ENCODE measurements around the gene CUTC. TPM values are rescaled to one million over a fixed set of nuclear protein-coding genes. Genes with fewer than 3 reads are reported as not detected.

The CUTC gene
- total RNA-seq, 5 donors from 2014 or later (not counting 1 experiment from before 2014, with no cell fraction given): 21.0 to 32.1 (median 29.3) TPM

- H3K36me3 Mint-ChIP-seq: peaks cover 29% of the 10 kb centered on the region
- peaks cover 0 to 3% (median 2%) of the 10 kb centered on the region in 3 donors for H3K4me1 Mint-ChIP-seq
- Histone ChIP-seq H3K27me3 (replicated peaks in 1 of 2; ENCODE audit: control insufficient read depth in 2 of 2, extremely low read depth in 1 of 2, insufficient read depth in 2 of 2, low read length in 1 of 2) (no peaks in the 10 kb centered on the region), H3K27ac (ENCODE audit: low read length) (no peak overlapping the region), H3K36me3 (ENCODE audit: control insufficient read depth in 2 of 2, extremely low read depth in 1 of 2, insufficient read depth in 1 of 2, low read length in 1 of 2) (peaks cover 0 to 2% of the 10 kb centered on the region in 2 donors), H3K9me3 (no peaks in the 10 kb centered on the region), H3K4me1 (ENCODE audit: control insufficient read depth in 1 of 2, extremely low read depth in 1 of 2, insufficient read depth in 2 of 2, low read length in 2 of 2) (peaks cover 0 to 8% of the 10 kb centered on the region in 2 experiments), H3K4me3 (ENCODE audit: control insufficient read depth in 1 of 2, extremely low read depth in 1 of 2, low read length in 1 of 2) (no peak overlapping the region)
- 59% methylated on average over 2 of the region's 4 CpGs for WGBS (ENCODE audit: insufficient coverage)
- no peaks in the 10 kb centered on the region for H3K27me3 Mint-ChIP-seq
- H3K9me3 Mint-ChIP-seq: peaks cover 4 to 13% (median 9%) of the 10 kb centered on the region in 3 donors
- no peak overlapping the region for H3K27ac Mint-ChIP-seq
- ATAC-seq (replicated peaks in 1 of 4) (no peak), DNase-seq (no peak)
- H3K4me3 Mint-ChIP-seq: no peak overlapping the region
- CTCF ChIA-PET: interaction anchor here in 1 of 2 donors (0.6 to 0.7 kb wide), 2 partner anchors 64 to 340 kb away, joined by 3 to 4 read pairs; no protein-coding TSS in a partner anchor
- POLR2A ChIA-PET: interaction anchor here (0.6 to 0.7 kb wide), 2 partner anchors 20 to 269 kb away, joined by 4 read pairs; no protein-coding TSS in a partner anchor
Measured at GRCh38 chr10:99765672-99766301, 33.8 kb downstream of the CUTC start.

- peaks cover 0 to 2% of the 10 kb centered on the region in 2 donors for H3K36me3 ChIP-seq (ENCODE audit: control insufficient read depth in 2 of 2, extremely low read depth in 1 of 2, insufficient read depth in 1 of 2, low read length in 1 of 2)
- ChIA-PET CTCF (interaction anchor here in 1 of 2 donors (0.7 kb wide), 1 partner anchor 64 kb away, joined by 4 read pairs; no protein-coding TSS in a partner anchor), POLR2A (interaction anchor here in 1 of 2 donors (0.6 kb wide), 1 partner anchor 20 kb away, joined by 4 read pairs; no protein-coding TSS in a partner anchor)
- Mint-ChIP-seq H3K9me3 (peaks cover 4 to 13% (median 6%) of the 10 kb centered on the region in 3 donors), H3K36me3 (peaks cover 24% of the 10 kb centered on the region), H3K4me1 (peaks cover 0 to 3% (median 2%) of the 10 kb centered on the region in 3 donors), H3K4me3 (no peak overlapping the region), H3K27ac (no peak overlapping the region), H3K27me3 (no peaks in the 10 kb centered on the region)
- H3K27ac ChIP-seq (ENCODE audit: low read length): no peak overlapping the region
- WGBS (ENCODE audit: insufficient coverage): 67% methylated on average over 1 of the region's 8 CpGs
- H3K27me3 ChIP-seq (replicated peaks in 1 of 2; ENCODE audit: control insufficient read depth in 2 of 2, extremely low read depth in 1 of 2, insufficient read depth in 2 of 2, low read length in 1 of 2): no peaks in the 10 kb centered on the region
- no peak overlapping the region for H3K4me3 ChIP-seq (ENCODE audit: control insufficient read depth in 1 of 2, extremely low read depth in 1 of 2, low read length in 1 of 2)
- H3K9me3 ChIP-seq: no peaks in the 10 kb centered on the region
- DNase-seq (peak in 5 of 35 experiments; percentile 0 to 24 (median 1)), ATAC-seq (replicated peaks in 1 of 4) (peak in 1 of 4 experiments; percentile 16)
- peaks cover 0 to 8% of the 10 kb centered on the region in 2 experiments for H3K4me1 ChIP-seq (ENCODE audit: control insufficient read depth in 1 of 2, extremely low read depth in 1 of 2, insufficient read depth in 2 of 2, low read length in 2 of 2)
Measured at GRCh38 chr10:99766302-99766681, 34.3 kb downstream of the CUTC start.

DNA sequence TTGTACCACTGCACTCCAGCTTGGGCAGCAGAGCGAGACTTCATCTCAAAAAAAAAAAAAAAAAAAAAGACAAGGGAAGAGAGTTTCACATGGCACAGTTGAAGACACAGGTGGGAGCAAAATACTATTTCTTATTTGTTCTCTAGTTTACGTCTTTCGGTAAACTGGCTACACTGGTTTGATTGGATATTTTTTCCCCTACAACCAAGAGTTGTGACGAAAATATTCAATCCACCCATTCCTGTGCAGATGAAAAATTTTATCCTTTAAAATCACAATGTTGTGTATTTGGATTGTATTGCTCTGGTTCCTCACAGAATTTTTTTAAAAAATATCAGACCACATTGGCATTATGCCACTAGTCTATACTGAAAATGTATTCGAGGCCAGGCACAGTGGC, 35.9 kb downstream of the CUTC start:
- Mint-ChIP-seq H3K4me3 (no peak overlapping the region), H3K27me3 (no peaks in the 10 kb centered on the region), H3K9me3 (peaks cover 0 to 7% (median 0%) of the 10 kb centered on the region in 3 donors), H3K4me1 (peaks cover 0 to 3% (median 2%) of the 10 kb centered on the region in 3 donors), H3K27ac (no peak overlapping the region), H3K36me3 (peaks cover 13% of the 10 kb centered on the region)
- no peaks in the 10 kb centered on the region for H3K27me3 ChIP-seq (replicated peaks in 1 of 2; ENCODE audit: control insufficient read depth in 2 of 2, extremely low read depth in 1 of 2, insufficient read depth in 2 of 2, low read length in 1 of 2)
- ChIA-PET CTCF (no interaction called here), POLR2A (no interaction called here)
- DNase-seq: no peak
- ATAC-seq (replicated peaks in 1 of 4): no peak
- H3K36me3 ChIP-seq (ENCODE audit: control insufficient read depth in 2 of 2, extremely low read depth in 1 of 2, insufficient read depth in 1 of 2, low read length in 1 of 2): no peaks in the 10 kb centered on the region
- no peaks in the 10 kb centered on the region for H3K9me3 ChIP-seq
- H3K4me1 ChIP-seq (ENCODE audit: control insufficient read depth in 1 of 2, extremely low read depth in 1 of 2, insufficient read depth in 2 of 2, low read length in 2 of 2): peaks cover 0 to 8% of the 10 kb centered on the region in 2 experiments
- whole genome bisulfite sequencing (ENCODE audit: insufficient coverage): no CpG with 5 or more reads among the region's 5 CpGs
- no peak overlapping the region for H3K27ac ChIP-seq (ENCODE audit: low read length)
- H3K4me3 ChIP-seq (ENCODE audit: control insufficient read depth in 1 of 2, extremely low read depth in 1 of 2, low read length in 1 of 2): no peak overlapping the region

- Mint-ChIP-seq H3K27ac (no peak overlapping the region), H3K9me3 (peaks cover 0 to 4% (median 0%) of the 10 kb centered on the region in 3 donors), H3K4me3 (no peak overlapping the region), H3K27me3 (no peaks in the 10 kb centered on the region), H3K36me3 (peaks cover 10% of the 10 kb centered on the region), H3K4me1 (peaks cover 0 to 3% (median 2%) of the 10 kb centered on the region in 3 donors)
- no peaks in the 10 kb centered on the region for H3K36me3 ChIP-seq (ENCODE audit: control insufficient read depth in 2 of 2, extremely low read depth in 1 of 2, insufficient read depth in 1 of 2, low read length in 1 of 2)
- peaks cover 0 to 8% of the 10 kb centered on the region in 2 experiments for H3K4me1 ChIP-seq (ENCODE audit: control insufficient read depth in 1 of 2, extremely low read depth in 1 of 2, insufficient read depth in 2 of 2, low read length in 2 of 2)
- no peaks in the 10 kb centered on the region for H3K27me3 ChIP-seq (replicated peaks in 1 of 2; ENCODE audit: control insufficient read depth in 2 of 2, extremely low read depth in 1 of 2, insufficient read depth in 2 of 2, low read length in 1 of 2)
- POLR2A ChIA-PET: no interaction called here
- CTCF ChIA-PET: no interaction called here
- H3K4me3 ChIP-seq (ENCODE audit: control insufficient read depth in 1 of 2, extremely low read depth in 1 of 2, low read length in 1 of 2): no peak overlapping the region
- WGBS (ENCODE audit: insufficient coverage): 100% methylated on average over 1 of the region's 2 CpGs
- ATAC-seq (replicated peaks in 1 of 4): no peak
- no peak for DNase-seq
- H3K27ac ChIP-seq (ENCODE audit: low read length): no peak overlapping the region
- no peaks in the 10 kb centered on the region for H3K9me3 ChIP-seq
Measured at GRCh38 chr10:99768556-99768955, 36.5 kb downstream of the CUTC start.

DNA sequence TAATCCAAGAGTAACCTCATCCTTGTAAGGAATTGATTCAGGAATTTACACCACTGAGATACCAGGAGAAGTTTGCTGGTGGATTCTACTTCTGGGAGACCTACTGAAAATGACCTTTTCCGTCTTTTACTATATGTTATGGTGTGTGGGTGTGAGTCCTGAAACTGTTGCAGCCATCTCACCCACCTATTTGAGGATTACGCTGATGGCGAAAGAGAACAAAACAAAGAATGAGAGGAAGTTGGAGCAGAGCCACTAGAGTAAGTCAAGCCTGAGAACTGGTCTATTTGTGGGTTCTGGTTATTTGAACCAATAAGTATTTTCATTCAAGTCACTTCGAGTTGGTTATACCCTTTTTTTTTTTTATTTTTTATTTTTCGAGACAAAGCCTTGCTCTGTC, 37.7 kb downstream of the CUTC start:
- no peak for ATAC-seq (replicated peaks in 1 of 4)

DNA sequence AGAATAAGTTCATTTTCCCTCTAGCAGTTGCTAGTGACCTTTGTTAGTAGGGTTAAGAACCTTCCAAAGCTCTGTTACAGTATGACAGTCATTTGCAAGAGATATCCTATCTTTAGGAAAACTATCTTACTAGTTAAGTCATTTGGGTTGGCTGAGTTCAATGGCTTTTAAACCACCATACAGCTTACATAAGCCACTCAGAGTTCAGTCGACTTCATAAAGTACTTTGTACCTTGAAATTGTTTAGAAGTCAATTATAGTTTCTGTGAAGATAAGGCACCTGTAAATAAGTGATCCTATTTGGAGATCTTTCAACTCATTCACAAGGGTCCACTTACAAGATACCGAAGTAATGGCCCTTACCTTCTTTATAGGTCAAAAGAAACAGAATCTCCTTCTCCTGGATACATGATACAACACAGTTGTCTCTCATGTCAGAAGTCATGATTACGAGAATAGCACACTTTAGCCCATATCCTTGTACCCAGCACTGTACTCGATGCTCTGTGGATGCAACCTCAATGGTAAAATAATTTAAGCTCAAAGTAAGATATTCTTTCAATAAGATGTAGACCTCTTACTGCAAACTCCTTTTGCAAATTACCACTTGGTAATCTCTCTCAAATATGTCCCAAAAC, 38.5 kb downstream of the CUTC start:
- H3K27ac Mint-ChIP-seq: no peak overlapping the region
- no peak overlapping the region for H3K4me3 Mint-ChIP-seq
- H3K36me3 Mint-ChIP-seq: peaks cover 10% of the 10 kb centered on the region
- ChIA-PET POLR2A (interaction anchor here in 1 of 2 donors (0.6 kb wide), 1 partner anchor 84 kb away, joined by 3 read pairs; no protein-coding TSS in a partner anchor), CTCF (interaction anchor here in 1 of 2 donors (0.8 kb wide), 1 partner anchor 1022 kb away, joined by 6 read pairs; no protein-coding TSS in a partner anchor)
- H3K4me1 Mint-ChIP-seq: peaks cover 0 to 3% (median 2%) of the 10 kb centered on the region in 3 donors
- peaks cover 0 to 8% of the 10 kb centered on the region in 2 experiments for H3K4me1 ChIP-seq (ENCODE audit: control insufficient read depth in 1 of 2, extremely low read depth in 1 of 2, insufficient read depth in 2 of 2, low read length in 2 of 2)
- no peaks in the 10 kb centered on the region for H3K9me3 Mint-ChIP-seq
- H3K27ac ChIP-seq (ENCODE audit: low read length): no peak overlapping the region
- H3K36me3 ChIP-seq (ENCODE audit: control insufficient read depth in 2 of 2, extremely low read depth in 1 of 2, insufficient read depth in 1 of 2, low read length in 1 of 2): no peaks in the 10 kb centered on the region
- 100% methylated on average over 1 of the region's 4 CpGs for WGBS (ENCODE audit: insufficient coverage)
- H3K4me3 ChIP-seq (ENCODE audit: control insufficient read depth in 1 of 2, extremely low read depth in 1 of 2, low read length in 1 of 2): no peak overlapping the region
- H3K27me3 Mint-ChIP-seq: no peaks in the 10 kb centered on the region
- DNase-seq (no peak), ATAC-seq (replicated peaks in 1 of 4) (no peak)
- no peaks in the 10 kb centered on the region for H3K9me3 ChIP-seq
- no peaks in the 10 kb centered on the region for H3K27me3 ChIP-seq (replicated peaks in 1 of 2; ENCODE audit: control insufficient read depth in 2 of 2, extremely low read depth in 1 of 2, insufficient read depth in 2 of 2, low read length in 1 of 2)

More for the DNA sequence above, 37.7 kb downstream of the CUTC start:
- ChIA-PET POLR2A (no interaction called here), CTCF (no interaction called here)
- no peaks in the 10 kb centered on the region for H3K36me3 ChIP-seq (ENCODE audit: control insufficient read depth in 2 of 2, extremely low read depth in 1 of 2, insufficient read depth in 1 of 2, low read length in 1 of 2)
- H3K4me3 Mint-ChIP-seq: no peak overlapping the region
- no peak overlapping the region for H3K27ac Mint-ChIP-seq
- no peak overlapping the region for H3K27ac ChIP-seq (ENCODE audit: low read length)
- no peak overlapping the region for H3K4me3 ChIP-seq (ENCODE audit: control insufficient read depth in 1 of 2, extremely low read depth in 1 of 2, low read length in 1 of 2)
- H3K27me3 ChIP-seq (replicated peaks in 1 of 2; ENCODE audit: control insufficient read depth in 2 of 2, extremely low read depth in 1 of 2, insufficient read depth in 2 of 2, low read length in 1 of 2): no peaks in the 10 kb centered on the region
- H3K9me3 ChIP-seq: no peaks in the 10 kb centered on the region
- H3K9me3 Mint-ChIP-seq: peaks cover 0 to under 1% (median 0%) of the 10 kb centered on the region in 3 donors
- DNase-seq: no peak
- H3K36me3 Mint-ChIP-seq: peaks cover 10% of the 10 kb centered on the region
- peaks cover 0 to 8% of the 10 kb centered on the region in 2 experiments for H3K4me1 ChIP-seq (ENCODE audit: control insufficient read depth in 1 of 2, extremely low read depth in 1 of 2, insufficient read depth in 2 of 2, low read length in 2 of 2)
- WGBS (ENCODE audit: insufficient coverage): 100% methylated on average over 1 of the region's 5 CpGs
- no peaks in the 10 kb centered on the region for H3K27me3 Mint-ChIP-seq
- H3K4me1 Mint-ChIP-seq: peaks cover 0 to 3% (median 2%) of the 10 kb centered on the region in 3 donors

Data from T-cell (primary cell).